HuH-7 (cell line): ENCODE measurements around the gene HSBP1.

Experiments used
- DNase-seq: peaks from one replicate; pipeline ENCODE4 v3.0.0; 2011; ENCODE audit warnings: low spot score

Gene HSBP1

GRCh38 chr16:83804366-83804765, 3.4 kb upstream of the HSBP1 start:
- no peak for DNase-seq

- DNase-seq, result no peak
These were observed 1.7 kb upstream of the HSBP1 start for GRCh38 chr16:83806036-83806435.

GRCh38 chr16:83806731-83807130, 1.0 kb upstream of the HSBP1 start:
- no peak for DNase-seq

GRCh38 chr16:83807327-83807709, 460 bp upstream of the HSBP1 start:
- no peak for DNase-seq

- DNase-seq, result no peak
These were observed 816 bp downstream of the HSBP1 start for GRCh38 chr16:83808573-83809014.

GRCh38 chr16:83809092-83809491, 1.3 kb downstream of the HSBP1 start:
- no peak for DNase-seq

GRCh38 chr16:83810901-83811300, 3.1 kb downstream of the HSBP1 start:
- no peak for DNase-seq

GRCh38 chr16:83813823-83814658, 6.3 kb downstream of the HSBP1 start:
- DNase-seq, result no peak

- no peak for DNase-seq
These were observed 6.8 kb downstream of the HSBP1 start for GRCh38 chr16:83814659-83814985.

- no peak for DNase-seq
These were observed 9.2 kb downstream of the HSBP1 start for GRCh38 chr16:83817022-83817421.

GRCh38 chr16:83818276-83818675, 10.5 kb downstream of the HSBP1 start:
- no peak for DNase-seq

- no peak for DNase-seq
These were observed 11.6 kb downstream of the HSBP1 start for GRCh38 chr16:83819361-83819760.

GRCh38 chr16:83826146-83826913, 18.6 kb downstream of the HSBP1 start:
- DNase-seq, result peak; percentile 83

GRCh38 chr16:83830091-83830768, 22.5 kb downstream of the HSBP1 start:
- DNase-seq, result no peak

GRCh38 chr16:83830769-83831455, 23.1 kb downstream of the HSBP1 start:
- DNase-seq, result no peak

GRCh38 chr16:83831456-83831987, 23.7 kb downstream of the HSBP1 start:
- DNase-seq, result no peak

GRCh38 chr16:83833921-83834320, 26.1 kb downstream of the HSBP1 start:
- no peak for DNase-seq

- DNase-seq, result no peak
These were observed 28.1 kb downstream of the HSBP1 start for GRCh38 chr16:83835586-83836566.

GRCh38 chr16:83837566-83837965, 29.8 kb downstream of the HSBP1 start:
- no peak for DNase-seq

- no peak for DNase-seq
These were observed 30.4 kb downstream of the HSBP1 start for GRCh38 chr16:83838151-83838550.

- DNase-seq, result no peak
These were observed 31.8 kb downstream of the HSBP1 start for GRCh38 chr16:83839561-83839960.
